Right renal cortex interstitium (tissue), 3 donors: Measurements from ENCODE around the gene VSNL1. TPM values are rescaled to one million over a fixed set of nuclear protein-coding genes. Genes with fewer than 3 reads are reported as not detected.

Source experiments
- DNase-seq, 3 donors: peaks; one replicate each; pipeline ENCODE4 v3.0.0-alpha.2; 2013; ENCODE audit warnings: low read depth in 3 of 3, low spot score in 2 of 3
- polyA plus RNA-seq, 3 donors: library from polyadenylated mRNA; unstranded; fragments of 120-200 nt; gene quantifications; one replicate each; pipeline ENCODE4 v1.2.1, GENCODE V29; 2013; ENCODE audit not compliant: insufficient read length in 3 of 3

The VSNL1 gene
- polyA plus RNA-seq, 3 donors: 2.5 to 6.1 (median 4.6) TPM

GRCh38 chr2:17682098-17682857, 141.8 kb downstream of the VSNL1 start:
- DNase-seq: no peak

GRCh38 chr2:17683981-17684380, 143.5 kb downstream of the VSNL1 start:
- no peak for DNase-seq

GRCh38 chr2:17688600-17688999, 148.1 kb downstream of the VSNL1 start:
- no peak for DNase-seq

DNA sequence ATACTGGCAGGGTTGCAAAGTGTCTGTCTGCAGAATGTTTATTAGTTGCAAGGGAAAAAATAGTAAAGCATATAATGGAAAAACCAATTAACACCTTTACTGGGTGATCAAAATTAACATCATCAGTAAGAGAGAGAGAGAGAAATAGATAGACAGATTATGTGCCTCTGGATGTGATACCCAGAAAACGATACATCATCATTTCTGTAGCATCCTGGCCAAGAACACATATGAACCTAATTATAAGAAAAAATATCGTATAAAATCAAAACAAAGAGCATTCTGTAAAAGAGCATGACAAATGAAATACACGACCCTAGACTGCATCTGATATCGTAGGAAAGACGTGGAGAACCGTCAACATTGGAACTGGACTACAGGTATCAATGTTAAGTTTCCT, 148.5 kb downstream of the VSNL1 start:
- no peak for DNase-seq

DNA sequence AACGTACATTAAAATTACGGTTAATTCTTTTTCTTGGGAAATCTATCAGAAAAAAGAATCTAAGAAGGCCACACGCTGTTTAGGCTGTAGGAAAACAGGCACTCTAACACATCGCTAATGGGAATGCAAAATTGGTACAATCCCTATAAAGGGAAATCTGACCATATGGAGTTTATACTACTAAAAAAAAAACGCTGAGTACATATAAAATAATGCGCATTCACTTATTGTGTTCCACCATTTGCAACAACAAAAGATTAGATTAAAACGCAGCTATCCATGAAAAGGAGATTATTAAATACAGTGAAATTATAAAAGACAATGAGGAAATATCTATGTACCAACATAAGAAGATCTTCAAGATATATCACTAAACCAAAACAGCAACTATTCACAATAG, 150.3 kb downstream of the VSNL1 start:
- DNase-seq: no peak

Other genes starting within 250 kb of the VSNL1 start
- under 1 TPM; 0.07 to 0.20 (median 0.14) TPM for gene RAD51AP2, start 22.3 kb upstream of the VSNL1 start, polyA plus RNA-seq
- gene SMC6, start 213.1 kb downstream of the VSNL1 start, polyA plus RNA-seq: 10 to 100 TPM; 35.8 to 38.0 (median 37.8) TPM
- 10 to 100 TPM; 10.3 to 12.7 (median 11.9) TPM for gene GEN1, start 213.4 kb downstream of the VSNL1 start, polyA plus RNA-seq